Loucy (cell line): ENCODE results near the gene ROBO2.

ENCODE experiments used
- H2AFZ ChIP-seq: fragments of 200-600 bp; sonication (generic); 2 replicates; pipeline ENCODE4 v1.6.0; 2016; ENCODE audit warnings: antibody characterized with exemption, mild to moderate bottlenecking, low read length, moderate library complexity
- H3F3A ChIP-seq: fragments of 200-600 bp; 2 replicates; pipeline ENCODE4 v1.6.0; 2016; ENCODE audit warnings: antibody characterized with exemption, low read depth, mild to moderate bottlenecking
- H3K27me3 ChIP-seq: fragments of 200-600 bp; sonication (generic); 2 replicates; pipeline ENCODE4 v1.6.1; 2014; ENCODE audit warnings: low read length, mild to moderate bottlenecking; ENCODE audit not compliant: insufficient read depth, poor library complexity, severe bottlenecking
- H3K36me3 ChIP-seq: fragments of 200-600 bp; sonication (generic); 2 replicates; pipeline ENCODE4 v1.6.1; 2016; ENCODE audit warnings: low read length; ENCODE audit not compliant: insufficient read depth
- H3K4me1 ChIP-seq: fragments of 200-600 bp; sonication (generic); 2 replicates; pipeline ENCODE4 v1.5.1; 2014; ENCODE audit warnings: low read length, mild to moderate bottlenecking; ENCODE audit not compliant: insufficient read depth, poor library complexity, severe bottlenecking
- H3K4me2 ChIP-seq: fragments of 200-600 bp; sonication (generic); 2 replicates; pipeline ENCODE4 v1.6.0; 2014; ENCODE audit warnings: antibody characterized with exemption, low read length, low read depth, mild to moderate bottlenecking; ENCODE audit not compliant: poor library complexity, severe bottlenecking
- H3K4me3 ChIP-seq: fragments of 200-600 bp; sonication (generic); 2 replicates; pipeline ENCODE4 v1.5.1; 2014; ENCODE audit warnings: low read length, mild to moderate bottlenecking, mixed read lengths; ENCODE audit not compliant: poor library complexity, severe bottlenecking
- H3K79me2 ChIP-seq: fragments of 200-600 bp; sonication (generic); 2 replicates; pipeline ENCODE4 v1.6.1; 2014; ENCODE audit warnings: low read length; ENCODE audit not compliant: insufficient read depth
- H3K9ac ChIP-seq: fragments of 200-600 bp; sonication (generic); 2 replicates; pipeline ENCODE4 v1.6.0; 2014; ENCODE audit warnings: mild to moderate bottlenecking, low read depth, low read length, moderate library complexity; ENCODE audit not compliant: poor library complexity, severe bottlenecking
- H3K9me2 ChIP-seq: fragments of 200-600 bp; sonication (generic); replicated peaks from 2 replicates; pipeline ENCODE4 v1.6.1; 2016; ENCODE audit warnings: low read depth, low read length, mixed read lengths
- H3K9me3 ChIP-seq: fragments of 200-600 bp; sonication (generic); 2 replicates; pipeline ENCODE4 v1.6.1; 2014; ENCODE audit warnings: mild to moderate bottlenecking, antibody characterized with exemption, low read length, low read depth; ENCODE audit not compliant: insufficient read depth
- H4K20me1 ChIP-seq: fragments of 200-600 bp; sonication (generic); 2 replicates; pipeline ENCODE4 v1.6.0; 2014; ENCODE audit warnings: antibody characterized with exemption, low read length, mild to moderate bottlenecking; ENCODE audit not compliant: insufficient read depth, poor library complexity, severe bottlenecking
- EZH2phosphoT487 ChIP-seq: fragments of 200-600 bp; IDR thresholded peaks from 2 replicates; pipeline ENCODE4 v1.6.1; 2018; ENCODE audit warnings: antibody characterized with exemption, mild to moderate bottlenecking, moderate library complexity, borderline replicate concordance
- TF ChIP-seq, protein P1 (sequence below): fragments of 200-600 bp; sonication (generic); conservative IDR thresholded peaks from 2 replicates; pipeline ENCODE4 v1.5.1; 2014; ENCODE audit warnings: mild to moderate bottlenecking, antibody characterized with exemption, low read length

Gene ROBO2

DNA sequence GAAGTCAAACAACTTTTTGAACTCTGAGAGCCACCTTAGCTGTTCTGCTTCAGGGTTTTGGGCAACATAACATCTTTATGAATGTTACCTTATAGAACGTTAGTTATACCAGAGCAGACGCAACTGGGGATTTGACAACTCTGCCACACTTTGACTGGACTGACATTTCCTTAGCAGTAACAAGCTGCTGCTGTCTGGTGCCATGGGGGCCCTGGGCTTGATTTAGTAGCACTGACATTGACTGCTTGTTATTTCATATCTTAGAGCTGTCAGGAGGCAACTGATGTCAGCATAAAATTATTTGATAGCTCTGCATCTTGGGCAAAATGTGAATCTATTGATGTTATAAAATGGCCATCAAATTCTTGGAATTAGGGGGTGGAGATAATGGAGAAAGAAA, 285.4 kb downstream of the ROBO2 start:
- no peaks in the 10 kb centered on the region for H3K36me3 ChIP-seq
- H3K9me3 ChIP-seq = no peaks in the 10 kb centered on the region
- no peak overlapping the region for H3K9ac ChIP-seq
- no peaks in the 10 kb centered on the region for H3K79me2 ChIP-seq
- no peaks in the 10 kb centered on the region for H3K9me2 ChIP-seq
- H3K4me1 ChIP-seq = no peaks in the 10 kb centered on the region
- H3K27me3 ChIP-seq = no peaks in the 10 kb centered on the region
- H4K20me1 ChIP-seq = no peaks in the 10 kb centered on the region
- no peaks in the 10 kb centered on the region for H3F3A ChIP-seq
- H3K4me3 ChIP-seq = no peak overlapping the region
- no peak for TF ChIP-seq EZH2phosphoT487
- TF ChIP-seq, protein P1, sequence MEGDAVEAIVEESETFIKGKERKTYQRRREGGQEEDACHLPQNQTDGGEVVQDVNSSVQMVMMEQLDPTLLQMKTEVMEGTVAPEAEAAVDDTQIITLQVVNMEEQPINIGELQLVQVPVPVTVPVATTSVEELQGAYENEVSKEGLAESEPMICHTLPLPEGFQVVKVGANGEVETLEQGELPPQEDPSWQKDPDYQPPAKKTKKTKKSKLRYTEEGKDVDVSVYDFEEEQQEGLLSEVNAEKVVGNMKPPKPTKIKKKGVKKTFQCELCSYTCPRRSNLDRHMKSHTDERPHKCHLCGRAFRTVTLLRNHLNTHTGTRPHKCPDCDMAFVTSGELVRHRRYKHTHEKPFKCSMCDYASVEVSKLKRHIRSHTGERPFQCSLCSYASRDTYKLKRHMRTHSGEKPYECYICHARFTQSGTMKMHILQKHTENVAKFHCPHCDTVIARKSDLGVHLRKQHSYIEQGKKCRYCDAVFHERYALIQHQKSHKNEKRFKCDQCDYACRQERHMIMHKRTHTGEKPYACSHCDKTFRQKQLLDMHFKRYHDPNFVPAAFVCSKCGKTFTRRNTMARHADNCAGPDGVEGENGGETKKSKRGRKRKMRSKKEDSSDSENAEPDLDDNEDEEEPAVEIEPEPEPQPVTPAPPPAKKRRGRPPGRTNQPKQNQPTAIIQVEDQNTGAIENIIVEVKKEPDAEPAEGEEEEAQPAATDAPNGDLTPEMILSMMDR = no peak
- H3K4me2 ChIP-seq = no peak overlapping the region
- no peak overlapping the region for H2AFZ ChIP-seq

DNA sequence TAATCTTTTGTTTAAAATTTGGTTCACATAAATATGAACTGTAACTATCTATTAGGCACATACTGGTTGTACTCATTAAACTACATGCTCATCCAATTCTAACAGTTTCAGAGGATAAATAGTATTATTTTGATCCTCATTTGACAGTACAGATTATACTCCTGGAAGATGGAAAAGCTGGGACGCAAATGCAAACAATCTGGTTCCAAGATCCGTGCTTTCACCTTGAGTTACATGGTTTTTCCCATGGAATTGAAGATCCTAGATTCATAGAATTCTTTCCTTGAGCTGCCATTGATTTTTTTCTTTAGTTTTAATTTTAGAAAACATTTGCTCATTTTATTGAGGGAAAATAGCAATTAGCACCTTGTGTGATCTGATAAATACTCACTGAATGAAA, 285.8 kb downstream of the ROBO2 start:
- Histone ChIP-seq H3K9me3 (no peaks in the 10 kb centered on the region), H3K79me2 (no peaks in the 10 kb centered on the region), H2AFZ (no peak overlapping the region), H3K36me3 (no peaks in the 10 kb centered on the region), H3K9me2 (no peaks in the 10 kb centered on the region), H3K9ac (no peak overlapping the region), H3K4me2 (no peak overlapping the region), H3K4me1 (no peaks in the 10 kb centered on the region), H3K4me3 (no peak overlapping the region), H3F3A (no peaks in the 10 kb centered on the region), H3K27me3 (no peaks in the 10 kb centered on the region), H4K20me1 (no peaks in the 10 kb centered on the region)
- TF ChIP-seq, protein P1 = no peak
- no peak for TF ChIP-seq EZH2phosphoT487

DNA sequence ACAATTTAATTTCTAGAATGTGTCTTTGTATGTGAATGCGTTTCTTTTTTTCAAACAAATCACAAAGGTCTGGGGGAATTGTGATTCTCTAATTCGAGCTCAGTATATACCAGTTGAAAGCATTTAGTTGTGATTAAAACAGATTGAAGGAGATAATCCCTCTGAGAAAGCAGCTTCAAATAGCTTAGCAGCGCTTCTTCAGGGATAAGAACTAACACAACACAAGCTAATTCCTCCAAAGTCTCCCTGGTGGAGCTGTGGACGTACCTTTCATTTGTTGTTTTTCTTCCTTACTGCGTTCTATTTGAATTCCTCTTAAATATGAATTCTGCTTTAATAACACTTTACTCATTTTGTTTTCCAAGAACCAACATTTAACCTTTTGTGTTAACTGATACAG, 286.7 kb downstream of the ROBO2 start:
- Histone ChIP-seq H3K9me3 (no peaks in the 10 kb centered on the region), H3K9ac (no peak overlapping the region), H2AFZ (no peak overlapping the region), H3K9me2 (no peaks in the 10 kb centered on the region), H4K20me1 (no peaks in the 10 kb centered on the region), H3K4me2 (no peak overlapping the region), H3K36me3 (no peaks in the 10 kb centered on the region), H3F3A (no peaks in the 10 kb centered on the region), H3K27me3 (no peaks in the 10 kb centered on the region), H3K4me3 (no peak overlapping the region), H3K79me2 (no peaks in the 10 kb centered on the region), H3K4me1 (no peaks in the 10 kb centered on the region)
- TF ChIP-seq, protein P1 = no peak
- TF ChIP-seq EZH2phosphoT487 = no peak
